Measurements from ENCODE around the gene CDH13.

CDH13 gene

DNA sequence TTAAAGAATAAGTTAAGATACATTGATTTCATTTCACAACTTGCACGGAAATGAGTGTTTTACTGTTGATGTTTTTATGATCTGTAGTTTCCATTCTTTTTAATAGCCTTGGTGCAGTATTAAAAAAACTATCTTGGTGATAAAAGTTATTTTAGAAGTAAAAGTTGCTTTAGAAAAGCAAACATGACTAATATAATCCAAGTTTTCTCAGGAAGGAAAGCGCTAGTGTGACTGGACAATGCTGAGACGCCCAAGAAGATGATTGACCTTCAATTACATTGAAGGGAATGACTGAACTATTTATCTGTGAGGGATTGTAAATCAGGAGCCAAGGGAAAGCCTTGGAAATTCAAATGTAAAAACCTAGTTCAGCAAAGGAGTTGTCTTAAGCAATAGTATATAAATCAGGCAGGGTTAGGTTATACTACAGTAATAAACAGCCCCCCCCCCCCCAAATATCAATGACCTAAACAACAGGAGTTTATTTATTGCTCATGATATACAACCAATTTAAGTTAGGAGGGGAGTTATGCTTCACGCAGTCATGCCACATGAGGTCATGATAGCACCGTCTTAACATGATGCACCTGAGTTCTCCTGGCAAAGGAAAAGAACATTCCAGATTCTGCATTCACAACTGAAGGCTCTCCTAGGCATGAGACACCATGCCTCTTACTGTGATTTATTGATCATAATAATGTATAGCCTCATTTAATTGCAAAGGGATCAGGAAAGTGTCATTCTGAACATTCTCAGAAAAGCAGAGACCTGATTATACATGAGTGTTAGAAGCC, 443.8 kb downstream of the CDH13 start:
- DNase-seq, result no peak

DNA sequence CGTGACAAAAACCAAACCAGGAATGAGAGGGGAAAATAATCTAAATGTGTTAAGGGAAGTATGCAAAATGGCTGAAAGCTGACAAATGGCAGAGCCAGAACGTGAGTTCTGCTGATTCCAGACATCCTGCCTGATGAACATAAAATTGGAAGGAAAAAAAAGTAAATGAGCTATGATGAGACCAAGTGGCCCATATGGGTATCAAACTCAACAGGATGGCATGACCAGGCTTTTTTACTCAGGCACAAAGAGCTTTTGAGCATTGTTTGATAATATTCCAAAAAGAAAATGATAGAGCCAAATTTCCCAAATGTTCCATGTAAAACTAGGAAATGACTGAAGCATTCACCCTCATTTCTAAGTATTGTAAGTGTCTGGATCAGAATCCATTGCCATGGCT, 449.2 kb downstream of the CDH13 start:
- no peak for DNase-seq

DNA sequence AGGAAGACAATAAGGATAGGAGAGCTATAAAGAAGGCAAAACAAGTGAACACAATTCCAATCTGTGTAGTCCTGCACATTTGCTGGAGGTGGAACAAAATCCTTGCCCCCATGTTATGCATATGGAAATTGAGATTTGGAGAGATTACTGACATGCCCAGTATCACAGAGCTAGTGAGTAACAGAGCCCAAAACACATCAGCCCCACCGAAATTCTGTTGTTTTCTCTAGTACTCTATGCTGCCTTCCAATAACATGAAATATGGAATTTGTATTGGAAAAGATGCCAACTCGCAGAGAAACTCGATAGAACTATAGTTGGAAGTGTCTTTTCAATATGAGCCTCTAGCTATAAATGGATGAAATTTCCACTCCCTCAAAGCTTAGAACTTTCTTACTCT, 456.6 kb downstream of the CDH13 start:
- no peak for DNase-seq

DNA sequence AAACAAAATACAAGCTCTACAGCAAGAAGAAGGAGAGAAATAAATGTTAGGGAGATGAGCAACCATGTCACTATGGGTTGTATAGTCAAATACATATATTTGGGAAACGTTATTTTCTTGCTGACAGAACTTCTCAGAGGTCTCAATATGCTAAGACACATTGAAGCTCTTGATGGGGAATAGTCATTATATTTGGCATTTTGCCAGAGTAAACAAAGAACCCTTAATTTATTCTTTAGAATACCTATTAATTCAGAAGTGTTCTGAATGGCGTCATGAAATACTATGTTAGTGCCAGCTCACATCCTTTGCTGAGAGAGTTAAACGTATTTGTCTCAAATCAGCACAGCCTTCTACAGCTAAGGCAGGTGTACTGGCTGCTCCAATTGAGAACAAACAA, 458.9 kb downstream of the CDH13 start:
- DNase-seq, result no peak

DNA sequence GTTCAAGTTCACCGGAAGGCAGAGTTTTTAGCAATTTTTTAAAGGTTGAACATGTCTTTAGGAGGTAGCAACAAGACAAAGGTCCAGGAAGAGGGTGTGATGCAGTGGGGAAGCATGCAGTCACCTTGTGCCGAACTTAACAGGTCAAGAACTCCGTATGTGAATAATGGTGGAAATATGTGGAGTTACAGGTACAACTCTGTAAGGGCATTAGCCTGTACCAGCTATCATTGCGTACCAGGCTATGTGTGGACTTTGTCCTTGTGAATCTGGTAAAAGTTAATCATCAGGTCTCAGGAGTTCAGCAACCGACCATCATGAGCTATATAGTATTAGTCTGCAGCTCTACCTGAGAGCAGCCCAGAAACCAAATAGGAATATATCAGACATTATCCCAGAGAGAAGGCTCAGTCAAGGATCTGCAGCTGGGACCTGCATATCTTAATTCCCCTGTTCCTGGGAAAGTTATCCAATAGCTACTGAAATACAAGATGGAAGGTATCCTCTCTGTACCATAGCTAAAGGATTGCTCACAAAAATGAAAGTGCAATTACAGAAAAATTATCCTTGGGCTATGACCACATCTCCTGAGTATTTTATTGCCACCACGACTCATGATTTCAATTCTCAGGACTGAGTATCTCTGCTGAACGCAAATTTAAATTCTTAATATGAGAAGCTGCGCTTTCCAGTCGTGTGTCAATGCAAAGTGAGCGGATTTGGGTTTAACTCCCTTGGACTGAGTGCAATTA, 469.3 kb downstream of the CDH13 start:
- no peak for DNase-seq

DNA sequence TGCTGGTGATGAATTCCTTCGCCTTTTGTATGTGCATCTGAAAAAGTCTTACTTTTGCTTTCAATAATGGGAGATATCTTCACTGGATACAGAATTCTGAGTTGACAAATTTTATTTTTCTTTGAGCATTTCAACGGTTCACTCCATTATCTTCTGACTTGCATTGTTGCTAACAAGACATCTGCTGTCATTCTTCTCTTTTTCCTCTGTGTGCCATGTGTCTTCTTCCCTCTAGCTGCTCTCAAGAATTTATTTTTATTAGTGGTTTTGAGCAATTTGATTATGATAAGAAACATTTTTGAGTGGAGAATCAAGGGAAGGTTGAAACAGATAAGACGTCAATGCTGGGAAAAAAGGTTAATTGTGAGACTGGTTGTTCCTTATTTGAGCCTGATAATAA, 471.8 kb downstream of the CDH13 start:
- no peak for DNase-seq

DNA sequence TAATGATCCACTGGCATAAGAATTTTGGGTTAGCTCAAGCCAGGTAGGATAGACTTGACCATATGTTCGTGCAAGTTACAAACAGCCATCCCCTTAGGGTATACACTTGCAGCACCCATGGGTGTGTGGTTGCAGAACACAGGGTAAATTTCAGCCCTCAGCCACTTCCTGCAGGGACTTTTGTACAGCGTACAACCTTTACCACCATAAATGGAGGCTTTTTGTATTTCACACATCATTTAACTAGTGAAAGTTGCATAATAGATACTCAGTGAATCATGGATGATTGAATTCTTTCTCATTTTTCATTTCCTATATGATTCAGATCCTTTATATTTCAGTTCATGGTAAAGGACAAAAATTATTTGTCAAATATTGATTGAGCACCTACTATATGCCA, 473.9 kb downstream of the CDH13 start:
- no peak for DNase-seq

DNA sequence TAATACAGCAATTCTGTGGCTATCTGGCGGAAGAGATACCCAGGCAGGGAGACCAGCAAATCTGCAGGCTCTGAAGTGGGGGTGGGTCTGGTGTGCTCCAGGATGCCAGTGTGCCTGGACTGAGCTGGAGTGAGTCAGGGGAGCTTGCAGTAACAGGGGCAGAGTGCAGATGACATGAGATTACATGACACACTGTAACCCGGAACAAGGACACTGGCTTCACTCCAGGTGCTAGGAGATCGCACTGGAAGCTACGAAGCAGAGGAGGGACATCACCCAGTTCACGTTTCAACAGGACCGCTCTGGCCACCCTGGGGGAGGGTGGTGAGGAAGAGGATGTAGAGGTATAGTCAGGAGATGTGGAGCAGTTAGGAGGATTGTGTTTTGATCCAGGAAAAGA, 475.6 kb downstream of the CDH13 start:
- no peak for DNase-seq

DNA sequence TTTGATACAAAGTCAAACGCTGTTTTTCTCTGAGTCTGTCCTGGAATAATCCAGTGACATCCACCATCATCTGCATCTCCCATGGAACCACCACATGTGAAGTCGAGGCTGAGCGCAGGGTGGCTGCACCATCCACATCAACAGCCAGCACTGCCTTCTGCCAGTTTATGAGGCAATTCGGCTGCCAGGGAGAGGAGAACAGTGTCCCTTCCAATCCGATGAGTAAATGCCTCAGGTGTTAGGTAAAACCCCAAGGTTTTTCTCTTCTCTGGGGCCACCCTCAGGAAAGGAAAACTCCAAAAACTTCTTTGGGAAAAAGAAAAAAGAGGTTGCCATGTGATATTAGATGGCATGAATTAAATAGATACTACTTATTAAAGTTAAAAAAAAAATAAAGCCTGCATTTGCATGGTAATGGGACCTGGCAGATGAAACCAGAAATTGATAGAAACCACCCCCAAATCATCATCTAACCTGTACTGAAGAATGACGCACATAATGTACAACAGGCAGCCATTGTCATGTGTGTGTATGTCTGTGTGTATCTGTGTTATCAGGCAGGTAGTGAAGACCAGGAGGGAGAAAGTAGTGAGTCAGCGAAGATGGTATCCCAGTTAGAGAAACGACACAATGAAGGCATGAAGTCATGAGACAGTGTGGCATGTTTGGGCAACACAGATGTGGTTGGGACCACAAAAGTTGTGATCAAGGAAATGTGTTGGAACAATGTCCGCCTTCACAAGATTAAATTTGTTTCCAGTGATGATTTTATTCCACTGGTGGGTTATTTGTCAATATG, 478.7 kb downstream of the CDH13 start:
- DNase-seq, result no peak

DNA sequence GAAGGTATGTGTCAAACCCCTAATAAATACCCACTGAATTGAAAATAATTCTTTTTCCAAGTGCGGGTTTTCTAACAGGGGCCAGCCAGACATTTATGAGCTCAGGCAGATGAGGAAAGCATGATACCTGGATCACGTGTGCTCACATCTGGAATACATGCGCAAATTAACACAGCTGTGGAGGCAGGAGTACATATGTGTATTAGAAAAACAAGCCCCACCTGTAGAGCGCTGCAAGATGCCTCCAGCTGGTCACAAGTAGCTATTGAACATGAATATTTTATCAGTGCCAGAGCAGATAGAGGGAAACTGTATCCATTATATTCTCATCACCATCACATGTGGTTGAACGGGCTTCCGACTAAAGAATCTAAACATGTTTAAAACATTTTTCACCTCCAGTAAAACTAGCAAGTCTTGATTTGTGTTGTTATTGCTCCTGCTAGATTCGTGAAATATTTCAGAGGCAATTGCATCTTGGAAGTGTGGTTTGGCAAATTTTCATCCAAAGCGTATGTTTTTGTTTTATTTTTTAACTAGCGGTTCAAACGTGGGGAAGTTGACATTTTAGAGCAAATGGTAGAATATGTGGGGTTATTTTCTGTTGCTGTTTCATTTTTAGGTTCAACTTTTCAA, 482.8 kb downstream of the CDH13 start:
- DNase-seq, result no peak

DNA sequence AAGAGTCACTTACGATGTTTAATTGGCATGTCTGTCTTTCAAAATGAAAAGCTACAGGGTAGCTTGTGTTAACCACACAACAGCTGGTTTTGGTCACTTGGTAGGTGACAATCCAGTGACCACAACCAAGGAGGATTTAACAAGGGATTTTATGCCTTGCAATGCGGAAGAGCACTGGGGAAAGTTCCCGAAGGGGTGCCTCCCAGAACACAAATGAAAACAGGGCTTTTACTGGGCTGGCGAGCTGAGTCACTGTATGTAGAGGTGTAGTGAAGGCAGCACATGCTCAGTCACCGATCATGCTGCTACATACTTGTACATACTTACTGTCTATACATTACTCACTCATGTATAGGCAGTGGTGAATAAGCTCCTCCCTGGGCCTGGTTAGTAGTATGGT, 483.5 kb downstream of the CDH13 start:
- DNase-seq, result no peak

DNA sequence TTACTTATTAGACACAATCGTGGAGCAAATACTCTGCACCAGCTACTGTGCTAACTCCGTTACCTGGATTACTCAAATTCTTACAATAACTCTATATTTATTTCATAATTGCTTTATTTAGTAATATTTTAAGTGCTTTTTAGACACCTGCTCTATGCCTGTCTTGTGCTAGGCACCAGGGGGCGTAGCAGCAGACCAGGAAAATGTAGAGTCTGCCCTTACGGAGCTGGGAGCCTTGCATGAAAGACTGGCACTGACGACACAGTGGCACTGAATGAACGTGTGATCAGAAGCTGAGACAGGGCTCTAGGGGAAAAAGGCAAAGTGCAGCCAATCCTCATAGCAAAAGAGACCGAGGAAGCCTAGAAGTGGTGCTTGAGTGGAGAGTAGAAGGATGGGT, 486.5 kb downstream of the CDH13 start:
- DNase-seq, result peak; percentile 31

DNA sequence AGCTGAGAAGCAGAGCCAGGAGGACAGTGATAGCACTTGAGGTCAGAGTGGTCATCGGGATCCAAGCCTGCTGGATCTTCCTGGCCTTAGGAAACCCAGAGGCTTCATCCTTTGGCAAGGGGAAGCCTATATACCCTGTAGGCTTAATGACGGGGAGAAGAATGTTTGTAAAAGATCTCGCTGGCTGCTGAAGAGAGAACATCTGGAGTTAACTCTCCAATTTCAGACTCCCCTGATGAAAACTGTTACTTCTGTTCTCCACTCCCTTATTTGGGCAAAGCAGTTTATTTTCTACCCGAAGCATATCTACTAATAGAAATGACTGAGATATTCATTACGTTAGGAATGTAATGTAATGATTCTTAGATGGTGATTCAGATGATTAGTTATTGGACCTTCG, 487.0 kb downstream of the CDH13 start:
- no peak for DNase-seq

DNA sequence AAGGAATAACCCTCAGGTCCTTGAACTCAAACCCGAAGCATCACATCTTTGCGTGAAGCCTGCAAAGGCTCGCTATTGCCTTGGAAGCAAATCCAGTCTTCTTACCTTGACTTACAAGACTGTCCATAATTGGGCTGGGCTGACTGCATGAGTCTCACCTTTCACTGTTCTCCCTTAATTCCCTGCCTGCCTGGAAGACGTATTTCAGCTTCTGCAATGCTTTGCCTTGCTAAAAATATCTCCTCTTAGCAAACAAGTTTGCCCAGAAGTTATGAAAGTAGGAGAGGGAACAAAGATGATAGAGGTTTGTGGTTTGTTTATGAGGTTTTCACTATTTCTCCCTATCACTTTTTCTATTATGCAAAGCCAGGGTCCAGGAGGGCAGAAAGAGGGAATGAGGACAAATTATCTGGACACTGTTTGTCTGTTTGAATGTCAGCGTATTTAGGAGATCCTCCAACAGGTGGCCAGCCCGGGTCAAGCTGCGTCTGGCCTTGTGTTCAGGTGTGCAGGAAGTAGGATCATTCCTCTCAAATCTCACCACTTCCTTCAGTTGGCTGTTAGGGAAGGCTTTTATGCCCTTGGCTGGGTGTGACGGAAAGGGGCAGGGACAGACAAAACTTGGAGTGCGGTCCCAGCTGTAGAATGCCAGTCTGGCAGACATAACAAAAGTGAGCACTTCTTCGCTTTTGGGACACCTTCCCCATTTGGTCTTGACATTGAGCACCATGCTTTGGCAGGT, 488.9 kb downstream of the CDH13 start:
- no peak for DNase-seq

DNA sequence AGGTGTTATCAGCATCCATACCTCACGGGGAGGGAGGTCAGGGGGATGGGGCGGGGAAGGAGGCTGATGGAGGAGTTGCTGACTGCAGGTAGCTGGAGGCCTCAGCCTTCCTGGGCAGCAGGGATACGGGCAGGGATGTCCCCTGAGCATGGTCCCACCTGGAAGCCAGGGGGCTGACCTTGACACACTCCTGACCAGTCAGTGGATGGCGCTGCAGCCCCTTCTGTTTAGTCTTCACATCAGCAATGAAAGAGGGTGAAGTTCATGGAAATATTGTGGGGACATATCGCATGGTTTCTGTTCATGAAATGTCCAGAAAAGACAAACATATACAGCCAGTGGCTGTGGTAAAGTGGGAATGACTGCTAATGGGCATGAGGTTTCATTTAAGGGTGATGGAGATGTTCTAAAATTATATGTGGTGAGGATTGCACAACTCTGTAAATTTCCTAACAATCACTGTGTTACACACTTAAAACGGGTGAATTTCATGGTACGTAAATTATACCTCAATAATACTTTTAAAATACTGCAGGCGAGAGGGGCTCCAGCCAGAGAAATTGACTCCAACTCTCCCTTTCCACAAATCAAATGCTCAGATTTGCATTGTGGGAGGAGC, 489.6 kb downstream of the CDH13 start:
- DNase-seq, result no peak

DNA sequence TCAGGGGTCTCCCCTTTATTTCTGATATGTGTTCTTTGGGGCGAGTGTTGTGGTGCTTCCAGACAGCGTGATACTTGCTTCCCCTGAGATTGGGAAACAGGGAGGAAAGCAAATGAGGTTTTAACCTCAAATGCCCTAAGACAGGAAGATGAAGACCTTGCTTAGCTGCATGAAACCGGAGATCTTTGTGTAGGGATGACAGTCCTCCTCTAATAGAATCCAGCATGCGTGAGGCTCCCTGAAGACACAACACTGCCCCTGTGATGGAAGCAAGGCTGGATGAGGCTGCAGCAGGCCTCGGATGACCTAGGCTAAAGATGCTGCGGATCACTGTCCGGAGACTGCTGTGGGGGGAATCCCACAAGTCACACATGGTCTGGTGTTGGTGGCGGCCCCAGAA, 491.0 kb downstream of the CDH13 start:
- no peak for DNase-seq

DNA sequence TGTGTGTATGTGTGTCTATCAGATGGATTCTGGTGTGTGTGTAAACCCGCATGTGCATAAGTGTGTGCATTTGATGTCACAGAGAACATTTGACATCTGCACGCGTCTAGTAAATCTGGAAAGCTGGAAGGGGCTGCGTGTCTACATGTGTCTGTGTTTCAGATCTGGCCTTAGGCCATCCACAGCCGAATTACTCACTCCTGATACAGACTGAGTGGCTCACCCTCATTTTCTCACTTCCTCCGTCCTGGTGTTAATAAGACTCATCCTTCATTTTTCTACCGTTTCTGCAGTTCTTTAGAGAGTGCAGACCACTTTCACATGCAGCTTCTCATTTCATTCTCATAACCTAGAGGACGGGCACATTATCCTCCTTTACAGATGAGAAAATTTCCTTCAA, 491.6 kb downstream of the CDH13 start:
- DNase-seq, result no peak

DNA sequence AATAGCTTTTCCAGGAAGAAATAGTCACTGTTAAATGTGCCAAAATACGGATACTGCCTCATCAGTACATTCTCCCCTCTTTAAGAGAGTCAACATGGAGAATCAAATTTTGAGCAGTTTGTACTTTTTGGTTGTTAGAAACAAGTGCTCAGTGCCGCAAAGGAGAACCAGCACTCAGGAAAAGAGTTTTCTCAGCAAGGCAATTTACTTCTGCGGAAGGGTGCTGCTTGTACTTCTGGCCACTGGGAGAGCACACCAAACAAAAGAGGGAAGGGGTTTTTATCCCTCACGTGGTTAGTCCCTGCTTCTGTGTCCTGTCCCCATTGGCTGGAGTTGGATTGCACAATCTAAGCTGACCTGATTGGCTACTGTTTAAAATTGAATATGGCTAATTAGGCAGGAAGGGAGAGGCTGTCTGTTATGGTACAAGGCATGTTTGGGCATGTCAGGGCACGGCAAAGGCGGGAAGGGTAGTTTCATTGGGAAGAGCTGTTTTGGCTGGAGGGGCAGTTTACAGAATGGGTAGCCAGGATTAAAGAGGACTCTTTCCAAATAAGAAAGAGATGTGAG, 499.3 kb downstream of the CDH13 start:
- no peak for DNase-seq

DNA sequence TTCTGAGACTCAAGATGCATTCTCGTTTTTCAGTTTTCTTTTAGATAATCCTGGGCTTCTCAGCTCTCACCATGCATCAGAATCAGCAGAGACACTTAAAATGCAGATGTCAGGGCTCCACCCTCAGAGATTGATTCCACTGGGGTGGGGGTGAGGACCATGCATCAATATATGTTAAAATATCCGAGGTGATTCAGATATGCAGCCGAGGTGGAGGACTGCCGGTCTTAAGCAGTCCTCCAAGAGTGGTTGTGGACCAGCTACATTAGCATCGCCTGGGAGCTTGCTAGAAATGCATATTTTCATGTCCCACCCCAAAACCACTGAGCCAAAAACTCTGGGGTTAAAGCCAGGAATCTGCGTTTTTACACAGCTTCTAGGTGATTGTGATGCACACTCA, 501.3 kb downstream of the CDH13 start:
- no peak for DNase-seq

DNA sequence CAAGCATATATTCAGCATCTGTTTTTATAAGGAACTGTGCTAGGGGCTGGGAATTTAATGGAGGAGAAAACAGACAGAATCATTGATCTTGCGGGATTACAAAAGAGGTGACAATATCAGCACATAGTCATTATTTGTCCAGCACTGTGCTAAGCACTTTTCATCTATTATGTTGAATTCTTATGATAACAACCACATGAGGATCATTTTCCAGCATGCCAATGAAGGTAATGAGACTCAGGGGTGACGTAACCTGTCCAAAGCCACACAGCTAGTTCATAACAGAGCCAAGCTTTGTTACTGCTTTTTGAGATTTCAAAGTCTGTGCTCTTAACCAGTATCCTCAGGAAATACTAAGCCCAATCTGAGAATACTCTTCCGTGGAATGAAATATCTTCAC, 503.3 kb downstream of the CDH13 start:
- no peak for DNase-seq

DNA sequence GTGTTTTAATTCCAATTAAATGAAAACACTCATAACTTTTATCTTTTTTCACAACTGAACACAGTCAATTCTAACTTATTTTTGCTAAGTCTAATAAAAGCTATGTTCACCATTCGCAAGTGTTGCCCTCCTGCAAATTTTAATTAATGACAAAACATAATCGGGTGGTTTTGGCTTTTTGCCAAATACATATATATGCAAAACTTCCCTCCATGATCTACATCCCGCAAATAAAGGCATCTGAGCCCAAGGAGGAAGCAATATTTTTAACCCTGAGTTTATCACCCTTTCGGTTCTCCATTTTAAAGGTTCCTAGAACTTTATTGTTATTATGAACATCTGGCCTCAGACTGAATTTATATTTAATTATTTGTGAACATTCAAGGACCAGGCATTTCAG, 507.9 kb downstream of the CDH13 start:
- no peak for DNase-seq

DNA sequence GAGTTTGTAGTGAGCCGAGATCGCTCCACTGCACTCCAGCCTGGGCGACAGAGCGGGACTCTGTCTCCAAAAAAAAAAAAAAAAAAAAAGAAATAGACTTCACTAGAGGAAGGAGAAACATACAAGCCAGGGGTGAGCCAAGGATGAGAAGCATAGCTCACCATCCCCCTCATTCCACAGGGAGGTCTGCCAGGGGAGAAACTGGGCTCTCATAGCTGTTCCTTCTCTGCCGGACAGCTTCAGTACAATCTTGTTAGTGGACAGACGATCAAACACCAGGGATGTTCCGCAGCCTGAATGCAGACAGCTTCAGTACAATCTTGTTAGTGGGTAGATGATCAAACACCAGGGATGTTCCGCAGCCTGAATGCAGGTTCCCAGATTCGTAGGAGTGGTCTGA, 509.6 kb downstream of the CDH13 start:
- no peak for DNase-seq

Data from NCI-H1092 (cell line).